Breast epithelium (tissue), 4 donors: ENCODE measurements around the gene TSSC4. TPM values are rescaled to one million over a fixed set of nuclear protein-coding genes. Genes with fewer than 3 reads are reported as not detected.

ENCODE experiments used
- DNase-seq, 2 donors: peaks; one replicate each; pipeline ENCODE4 v3.0.0-alpha.2; 2019; ENCODE audit warnings: low spot score in 2 of 2
- H3K27ac ChIP-seq, 2 donors: fragments of 200-600 bp; sonication (generic) in 1 of 2; one replicate each; pipeline ENCODE4 v1.5.1; 2016 to 2019; ENCODE audit warnings: mild to moderate bottlenecking in 1 of 2
- H3K27me3 ChIP-seq, 2 donors: fragments of 200-600 bp; sonication (generic) in 1 of 2; one replicate each; pipeline versions ENCODE4 v1.5.1 to v1.6.0; 2017 to 2019; ENCODE audit warnings: control low read depth in 1 of 2, mild to moderate bottlenecking in 1 of 2
- H3K36me3 ChIP-seq: fragments of 200-600 bp; one replicate; pipeline ENCODE4 v1.5.1; 2019
- H3K4me1 ChIP-seq, 2 donors: fragments of 200-600 bp; sonication (generic); one replicate each; pipeline ENCODE4 v1.5.1; 2016 to 2019; ENCODE audit warnings: control low read depth in 1 of 2
- H3K4me3 ChIP-seq, 3 donors: fragments of 200-600 bp; sonication (generic); 1 replicate in 2 of 3; 2 replicates in 1 of 3; pipeline ENCODE4 v1.5.1; 2016 to 2019; ENCODE audit warnings: mild to moderate bottlenecking in 3 of 3, moderate library complexity in 2 of 3
- H3K9me3 ChIP-seq, 2 donors: fragments of 200-600 bp; sonication (generic) in 1 of 2; one replicate each; pipeline ENCODE4 v1.5.1; 2016 to 2019; ENCODE audit warnings: control low read depth in 1 of 2
- CTCF ChIP-seq, 3 donors: fragments of 450-650 bp; IDR thresholded peaks; one replicate each; pipeline ENCODE4 v1.5.1; 2016 to 2017; ENCODE audit warnings: antibody characterized with exemption in 3 of 3, mild to moderate bottlenecking in 3 of 3, moderate library complexity in 3 of 3
- POLR2A ChIP-seq: fragments of 450-650 bp; IDR thresholded peaks from one replicate; pipeline ENCODE4 v1.6.1; 2016; ENCODE audit warnings: antibody characterized with exemption, mild to moderate bottlenecking, moderate library complexity
- POLR2AphosphoS5 ChIP-seq, 3 donors: sonication (generic); formaldehyde crosslinking; IDR thresholded peaks; one replicate each; pipeline ENCODE4 v1.6.1; 2017; ENCODE audit warnings: antibody characterized with exemption in 3 of 3
- intact Hi-C: fragments of 100-400 bp; cut with DNase I; formaldehyde crosslinking; loops from one replicate; pipeline ENCODE4 v1.15.1; 2023; ENCODE audit warnings: low total_unique reads
- total RNA-seq, 3 donors: library from RNA; depleted of rRNA; stranded (reverse); fragments of >200 nt; gene quantifications; one replicate each; pipeline ENCODE4 v1.1.0, GENCODE V29; 2016

Gene TSSC4
- total RNA-seq, 3 donors from 2014 or later = 36.8 to 44.9 (median 37.2) TPM

GRCh38 chr11:2376751-2377451 is 23.6 kb upstream of the TSSC4 start, which contains the start of gene CD81:
TSS of gene CD81 (plus strand) at chr11:2377310. CDS start at chr11:2377550, 240 bp downstream.
- peaks cover 20 to 31% of the 10 kb centered on the region in 2 donors for H3K4me1 ChIP-seq
- intact Hi-C loops = no loop called here

DNA sequence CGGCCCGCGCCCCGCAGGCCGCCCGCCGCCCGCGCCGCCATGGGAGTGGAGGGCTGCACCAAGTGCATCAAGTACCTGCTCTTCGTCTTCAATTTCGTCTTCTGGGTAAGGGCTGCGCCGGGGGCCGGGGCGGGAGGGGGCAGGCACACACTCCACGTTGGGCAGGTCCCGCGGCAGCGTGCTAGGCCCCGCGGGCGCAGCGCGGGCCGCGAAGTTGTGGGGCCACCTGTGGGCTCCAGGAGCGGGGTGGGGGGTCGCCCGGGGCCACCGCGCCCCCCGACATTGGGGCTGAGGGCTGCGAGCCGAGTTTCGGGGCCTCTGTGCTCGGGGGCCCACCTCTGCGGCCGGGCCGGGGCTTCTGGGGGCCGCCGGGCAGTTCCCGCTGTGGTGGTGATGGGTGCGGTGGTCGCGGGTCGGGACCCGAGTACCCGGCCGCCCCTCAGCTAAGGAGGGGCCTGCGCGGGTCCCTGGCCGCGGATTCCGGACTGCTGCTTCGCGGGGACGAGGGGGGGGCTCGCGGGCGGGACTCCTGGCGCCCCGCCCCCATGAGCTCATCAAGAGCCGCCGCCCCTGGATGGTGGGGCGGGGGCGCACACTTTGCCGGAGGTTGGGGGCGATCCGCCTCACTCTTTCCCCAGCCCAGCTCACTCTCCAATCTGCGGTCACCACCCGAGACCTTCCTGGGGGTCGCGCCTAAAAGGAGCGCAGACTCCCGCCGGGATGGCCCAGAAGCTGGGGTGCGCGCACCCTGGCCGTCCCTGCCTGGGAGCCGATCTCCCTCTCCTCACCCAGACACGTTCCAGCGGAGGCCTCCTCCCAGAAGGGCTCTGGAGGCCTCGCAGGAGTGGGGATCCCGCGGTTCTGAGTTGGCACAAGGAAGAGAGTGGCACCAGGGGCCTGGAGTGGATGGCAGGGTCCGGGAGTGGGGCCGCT is 22.8 kb upstream of the TSSC4 start:
- Histone ChIP-seq H3K36me3 (no peaks in the 10 kb centered on the region), H3K4me3 (peak overlapping the region; percentile 100), H3K27me3 (no peaks in the 10 kb centered on the region), H3K9me3 (no peaks in the 10 kb centered on the region), H3K4me1 (peaks cover 29 to 38% of the 10 kb centered on the region in 2 donors), H3K27ac (peak overlapping the region; percentile 98 to 100)
- peak in 1 of 2 donors; percentile 79 for DNase-seq
- intact Hi-C loops = no loop called here
- peak in 2 of 3 donors; percentile 25 to 63 for TF ChIP-seq POLR2AphosphoS5 (IDR thresholded peaks at IDR 0.05)
- TF ChIP-seq POLR2A = peak; percentile 33
- no peak for TF ChIP-seq CTCF (IDR thresholded peaks at IDR 0.05)

More at GRCh38 chr11:2376751-2377451, 23.6 kb upstream of the TSSC4 start, which contains the start of gene CD81:
- DNase-seq = no peak
- TF ChIP-seq POLR2AphosphoS5 (IDR thresholded peaks at IDR 0.05) = peak in 1 of 3 donors; percentile 72
- TF ChIP-seq POLR2A = no peak
- peak in 1 of 3 donors; percentile 12 for TF ChIP-seq CTCF (IDR thresholded peaks at IDR 0.05)
- Histone ChIP-seq H3K36me3 (no peaks in the 10 kb centered on the region), H3K27me3 (no peaks in the 10 kb centered on the region), H3K4me3 (peak within 1 kb of the TSS; percentile 100), H3K9me3 (no peaks in the 10 kb centered on the region), H3K27ac (peak within 1 kb of the TSS; percentile 98 to 100)

DNA sequence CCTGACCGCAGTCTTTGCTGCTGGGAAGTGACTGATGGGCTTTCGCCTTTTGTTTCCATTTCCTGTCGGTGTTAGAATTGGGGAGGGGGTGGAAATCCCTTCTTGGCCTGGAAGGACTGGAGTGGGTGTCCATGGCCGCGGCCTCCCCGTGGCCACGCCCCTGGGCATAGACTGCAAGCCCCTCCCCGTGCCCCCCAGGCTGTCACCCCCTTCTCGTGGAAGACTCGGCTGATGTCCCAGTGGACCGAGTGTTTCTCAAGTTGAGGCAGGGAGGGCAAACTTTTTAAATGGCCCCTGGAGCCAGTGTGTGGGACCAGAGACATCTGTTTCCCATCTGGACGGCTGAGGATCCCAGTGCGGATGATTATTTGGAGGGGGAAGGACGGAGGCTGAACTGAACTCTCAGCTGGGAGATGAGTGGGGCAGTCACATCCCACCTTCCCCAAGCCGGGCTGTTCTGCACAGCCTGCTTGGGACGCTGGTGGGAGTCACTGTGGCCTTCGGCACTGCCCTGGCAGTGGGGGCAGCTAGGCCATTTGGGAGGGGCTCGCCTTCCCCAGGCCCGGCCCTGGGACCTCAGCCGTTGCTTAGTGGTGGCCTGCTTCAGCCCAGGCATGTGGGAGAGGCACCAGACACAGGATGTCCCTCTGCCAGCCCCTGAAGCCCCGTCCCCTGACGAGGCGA is 21.9 kb upstream of the TSSC4 start:
- no peak for TF ChIP-seq POLR2A
- intact Hi-C loops = no loop called here
- DNase-seq = no peak
- H3K4me1 ChIP-seq = peaks cover 38 to 46% of the 10 kb centered on the region in 2 donors
- H3K4me3 ChIP-seq = peak overlapping the region; percentile 100
- no peaks in the 10 kb centered on the region for H3K9me3 ChIP-seq
- no peaks in the 10 kb centered on the region for H3K27me3 ChIP-seq
- H3K27ac ChIP-seq = peak overlapping the region; percentile 98 to 100
- H3K36me3 ChIP-seq = no peaks in the 10 kb centered on the region

- intact Hi-C loops = no loop called here
Measured at GRCh38 chr11:2379466-2380174, 20.9 kb upstream of the TSSC4 start.

More at GRCh38 chr11:2379466-2380174, 20.9 kb upstream of the TSSC4 start:
- Histone ChIP-seq H3K27ac (peak overlapping the region; percentile 98 to 100), H3K4me1 (peaks cover 42 to 50% of the 10 kb centered on the region in 2 donors), H3K9me3 (no peaks in the 10 kb centered on the region), H3K4me3 (peak overlapping the region; percentile 100), H3K36me3 (no peaks in the 10 kb centered on the region), H3K27me3 (no peaks in the 10 kb centered on the region)
- no peak for TF ChIP-seq POLR2A
- no peak for TF ChIP-seq CTCF (IDR thresholded peaks at IDR 0.05)
- no peak for TF ChIP-seq POLR2AphosphoS5 (IDR thresholded peaks at IDR 0.05)
- DNase-seq = no peak
